HepG2 (cell line): ENCODE data around the gene ASB4. TPM values are rescaled to one million over a fixed set of nuclear protein-coding genes. Genes with fewer than 3 reads are reported as not detected.
A peak's percentile ranks its signal among the peaks of the same experiment; 100 is the strongest.

Experiments
- CHD2 ChIP-seq: IDR thresholded peaks from 2 replicates; pipeline ENCODE4 v1.6.1; 2011; ENCODE audit warnings: low read depth, low read length, improper control_type of control experiment
- IRF2 ChIP-seq: IDR thresholded peaks from 2 replicates; pipeline ENCODE4 v1.6.1; 2018; ENCODE audit warnings: missing genetic modification reagents, missing compliant biosample characterization
- IRX3 ChIP-seq: sonication (generic); formaldehyde crosslinking; IDR thresholded peaks from 2 replicates; pipeline ENCODE4 v1.8.1; 2023; ENCODE audit warnings: mild to moderate bottlenecking, low read depth, missing genetic modification reagents, borderline replicate concordance
- MIER2 ChIP-seq: IDR thresholded peaks from 2 replicates; pipeline ENCODE4 v1.6.1; 2016; ENCODE audit warnings: missing biosample characterization, missing genetic modification reagents
- MYPOP ChIP-seq: sonication (generic); formaldehyde crosslinking; IDR thresholded peaks from 2 replicates; pipeline ENCODE4 v1.8.1; 2023; ENCODE audit warnings: mild to moderate bottlenecking, moderate library complexity, missing genetic modification reagents
- NFKBIZ ChIP-seq: IDR thresholded peaks from 2 replicates; pipeline ENCODE4 v1.6.1; 2018; ENCODE audit warnings: missing genetic modification reagents, missing compliant biosample characterization
- PRDM15 ChIP-seq: sonication (generic); formaldehyde crosslinking; IDR thresholded peaks from 2 replicates; pipeline ENCODE4 v1.4.0; 2020; ENCODE audit warnings: missing genetic modification reagents
- RBAK ChIP-seq: sonication (generic); formaldehyde crosslinking; IDR thresholded peaks from 2 replicates; pipeline ENCODE4 v1.5.1; 2020; ENCODE audit warnings: mild to moderate bottlenecking, missing genetic modification reagents
- REPIN1 ChIP-seq: sonication (generic); formaldehyde crosslinking; IDR thresholded peaks from 2 replicates; pipeline ENCODE4 v1.8.0; 2022; ENCODE audit warnings: missing genetic modification reagents, low read depth, mild to moderate bottlenecking, borderline replicate concordance
- RFXANK ChIP-seq: IDR thresholded peaks from 2 replicates; pipeline ENCODE4 v1.6.1; 2016
- RXRB ChIP-seq: IDR thresholded peaks from 2 replicates; pipeline ENCODE4 v1.6.1; 2016; ENCODE audit warnings: borderline replicate concordance, missing genetic modification reagents, missing compliant biosample characterization
- ZBTB21 ChIP-seq: sonication (generic); formaldehyde crosslinking; IDR thresholded peaks from 2 replicates; pipeline ENCODE4 v1.4.0; 2020; ENCODE audit warnings: missing genetic modification reagents
- ZNF235 ChIP-seq: sonication (generic); formaldehyde crosslinking; IDR thresholded peaks from 2 replicates; pipeline ENCODE4 v1.8.1; 2023; ENCODE audit warnings: mild to moderate bottlenecking, missing genetic modification reagents, borderline replicate concordance
- ZNF441 ChIP-seq: sonication (generic); formaldehyde crosslinking; IDR thresholded peaks from 2 replicates; pipeline ENCODE4 v1.7.0; 2021; ENCODE audit warnings: missing genetic modification reagents, borderline replicate concordance
- ZNF652 ChIP-seq: IDR thresholded peaks from 2 replicates; pipeline ENCODE4 v1.6.1; 2016; ENCODE audit warnings: low read depth, borderline replicate concordance
- ZSCAN21 ChIP-seq: sonication (generic); formaldehyde crosslinking; IDR thresholded peaks from 2 replicates; pipeline ENCODE4 v1.8.0; 2022; ENCODE audit warnings: mild to moderate bottlenecking, missing genetic modification reagents, moderate library complexity, borderline replicate concordance
- polyA plus RNA-seq, 8 experiments: library from polyadenylated mRNA; depleted of rRNA in 3 of 8; stranded (reverse) in 7 of 8; unstranded in 1 of 8; fragments of >200 nt; fragmentation: Illumina TruSeq in 4 of 8; extraction: Trizol in 4 of 8; gene quantifications; 2 replicates each; pipeline versions ENCODE4 v1.2.1 to v1.2.3, GENCODE V29; 2011 to 2016; ENCODE audit warnings: low read depth in 4 of 8, missing spikeins in 1 of 8, mixed read lengths in 1 of 8; ENCODE audit not compliant: insufficient read depth in 1 of 8
- total RNA-seq, 5 experiments: library from RNA; depleted of rRNA; stranded (reverse); fragments of >200 nt; fragmentation: Illumina TruSeq; extraction: Trizol; gene quantifications; 2 replicates each; pipeline ENCODE4 v1.2.3, GENCODE V29; 2016; ENCODE audit warnings: low read depth in 1 of 5
- TF ChIP-seq, protein P1 (sequence below): sonication (generic); formaldehyde crosslinking; IDR thresholded peaks from 2 replicates; pipeline ENCODE4 v1.4.0; 2020; ENCODE audit warnings: missing genetic modification reagents, borderline replicate concordance
- TF ChIP-seq, protein P2 (sequence below): sonication (generic); formaldehyde crosslinking; IDR thresholded peaks from 2 replicates; pipeline ENCODE4 v1.8.0; 2022; ENCODE audit warnings: missing genetic modification reagents, mild to moderate bottlenecking, moderate library complexity, borderline replicate concordance

Gene ASB4
- total and polyA plus RNA-seq, 2 of the 13 experiments (the other 11 are each of a cell fraction or from before 2014, with no cell fraction given), result 1.1 to 4.0 TPM

- no peak for TF ChIP-seq REPIN1
- TF ChIP-seq PRDM15 (CRISPR knock-in tag), result peak; percentile 89
- peak; percentile 85 for TF ChIP-seq ZBTB21 (CRISPR knock-in tag)
- peak; percentile 71; the same call in 1 of the 2 replicates for TF ChIP-seq ZNF652 (CRISPR knock-in tag)
- TF ChIP-seq, protein P1, sequence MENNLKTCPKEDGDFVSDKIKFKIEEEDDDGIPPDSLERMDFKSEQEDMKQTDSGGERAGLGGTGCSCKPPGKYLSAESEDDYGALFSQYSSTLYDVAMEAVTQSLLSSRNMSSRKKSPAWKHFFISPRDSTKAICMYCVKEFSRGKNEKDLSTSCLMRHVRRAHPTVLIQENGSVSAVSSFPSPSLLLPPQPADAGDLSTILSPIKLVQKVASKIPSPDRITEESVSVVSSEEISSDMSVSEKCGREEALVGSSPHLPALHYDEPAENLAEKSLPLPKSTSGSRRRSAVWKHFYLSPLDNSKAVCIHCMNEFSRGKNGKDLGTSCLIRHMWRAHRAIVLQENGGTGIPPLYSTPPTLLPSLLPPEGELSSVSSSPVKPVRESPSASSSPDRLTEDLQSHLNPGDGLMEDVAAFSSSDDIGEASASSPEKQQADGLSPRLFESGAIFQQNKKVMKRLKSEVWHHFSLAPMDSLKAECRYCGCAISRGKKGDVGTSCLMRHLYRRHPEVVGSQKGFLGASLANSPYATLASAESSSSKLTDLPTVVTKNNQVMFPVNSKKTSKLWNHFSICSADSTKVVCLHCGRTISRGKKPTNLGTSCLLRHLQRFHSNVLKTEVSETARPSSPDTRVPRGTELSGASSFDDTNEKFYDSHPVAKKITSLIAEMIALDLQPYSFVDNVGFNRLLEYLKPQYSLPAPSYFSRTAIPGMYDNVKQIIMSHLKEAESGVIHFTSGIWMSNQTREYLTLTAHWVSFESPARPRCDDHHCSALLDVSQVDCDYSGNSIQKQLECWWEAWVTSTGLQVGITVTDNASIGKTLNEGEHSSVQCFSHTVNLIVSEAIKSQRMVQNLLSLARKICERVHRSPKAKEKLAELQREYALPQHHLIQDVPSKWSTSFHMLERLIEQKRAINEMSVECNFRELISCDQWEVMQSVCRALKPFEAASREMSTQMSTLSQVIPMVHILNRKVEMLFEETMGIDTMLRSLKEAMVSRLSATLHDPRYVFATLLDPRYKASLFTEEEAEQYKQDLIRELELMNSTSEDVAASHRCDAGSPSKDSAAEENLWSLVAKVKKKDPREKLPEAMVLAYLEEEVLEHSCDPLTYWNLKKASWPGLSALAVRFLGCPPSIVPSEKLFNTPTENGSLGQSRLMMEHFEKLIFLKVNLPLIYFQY (CRISPR knock-in tag), result 0 out of 2 replicates have a peak, but pooled peaks have one; percentile 30
- peak; percentile 52; the same call in 1 of the 2 replicates for TF ChIP-seq MIER2
- no peak for TF ChIP-seq CHD2
- TF ChIP-seq NFKBIZ (CRISPR knock-in tag), result peak; percentile 89; the same call in 1 of the 2 replicates
- TF ChIP-seq ZSCAN21 (CRISPR knock-in tag), result 0 out of 2 replicates have a peak, but pooled peaks have one; percentile 17
- TF ChIP-seq RXRB (CRISPR knock-in tag), result peak; percentile 97
- 0 out of 2 replicates have a peak, but pooled peaks have one; percentile 36 for TF ChIP-seq ZNF441
- TF ChIP-seq IRF2 (CRISPR knock-in tag), result peak; percentile 84
- TF ChIP-seq ZNF235 (CRISPR knock-in tag), result no peak
- 0 out of 2 replicates have a peak, but pooled peaks have one; percentile 21 for TF ChIP-seq IRX3 (CRISPR knock-in tag)
- TF ChIP-seq RBAK, result no peak
- 0 out of 2 replicates have a peak, but pooled peaks have one; percentile 34 for TF ChIP-seq MYPOP (CRISPR knock-in tag)
- TF ChIP-seq, protein P2, sequence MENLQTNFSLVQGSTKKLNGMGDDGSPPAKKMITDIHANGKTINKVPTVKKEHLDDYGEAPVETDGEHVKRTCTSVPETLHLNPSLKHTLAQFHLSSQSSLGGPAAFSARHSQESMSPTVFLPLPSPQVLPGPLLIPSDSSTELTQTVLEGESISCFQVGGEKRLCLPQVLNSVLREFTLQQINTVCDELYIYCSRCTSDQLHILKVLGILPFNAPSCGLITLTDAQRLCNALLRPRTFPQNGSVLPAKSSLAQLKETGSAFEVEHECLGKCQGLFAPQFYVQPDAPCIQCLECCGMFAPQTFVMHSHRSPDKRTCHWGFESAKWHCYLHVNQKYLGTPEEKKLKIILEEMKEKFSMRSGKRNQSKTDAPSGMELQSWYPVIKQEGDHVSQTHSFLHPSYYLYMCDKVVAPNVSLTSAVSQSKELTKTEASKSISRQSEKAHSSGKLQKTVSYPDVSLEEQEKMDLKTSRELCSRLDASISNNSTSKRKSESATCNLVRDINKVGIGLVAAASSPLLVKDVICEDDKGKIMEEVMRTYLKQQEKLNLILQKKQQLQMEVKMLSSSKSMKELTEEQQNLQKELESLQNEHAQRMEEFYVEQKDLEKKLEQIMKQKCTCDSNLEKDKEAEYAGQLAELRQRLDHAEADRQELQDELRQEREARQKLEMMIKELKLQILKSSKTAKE, result peak; percentile 93
- TF ChIP-seq RFXANK (CRISPR knock-in tag), result peak; percentile 66; the same call in 1 of the 2 replicates
Observed at GRCh38 chr7:95440394-95441038, 45.2 kb upstream of the ASB4 start (continued).
